ENCODE data around the gene SLC7A8.

GRCh38 chr14:23228812-23229211 lies 45.4 kb upstream of the SLC7A8 start:
- TF ChIP-seq CTCF (conservative IDR thresholded peaks at IDR 0.05; ENCODE audit: low read length) (no peak), EZH2phosphoT487 (IDR thresholded peaks at IDR 0.05; ENCODE audit: borderline replicate concordance, low read depth, low read length) (no peak)
